GM12892 (cell line): ENCODE data around the gene TBC1D22A.

Experiments
- POLR2A ChIP-seq: IDR thresholded peaks from 2 replicates; pipeline ENCODE4 v1.6.1; 2011; ENCODE audit warnings: low read depth, low read length, control low read depth
- POLR2AphosphoS5 ChIP-seq: IDR thresholded peaks from 2 replicates; pipeline ENCODE4 v1.6.1; 2011; ENCODE audit warnings: low read depth, low read length, control low read depth

DNA sequence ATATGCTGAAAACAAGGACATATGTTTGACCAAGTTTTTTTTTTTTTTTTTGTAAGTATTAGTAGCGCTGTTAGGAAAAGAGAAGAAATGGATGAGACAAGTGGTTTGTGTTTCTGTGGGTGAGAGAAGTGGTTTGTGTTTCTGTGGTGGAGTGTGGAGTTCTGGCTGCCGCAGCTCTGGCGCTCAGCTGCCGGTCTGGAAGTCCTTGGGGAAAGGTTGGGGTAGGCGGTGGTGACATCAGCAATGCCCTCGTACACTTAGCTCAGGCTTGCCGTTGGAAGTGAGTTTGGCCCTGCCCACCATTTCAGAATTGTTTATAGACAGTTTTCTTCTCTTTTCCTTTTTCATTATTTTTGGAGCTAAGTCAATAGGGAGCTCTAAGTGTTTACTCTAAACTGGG, 116.6 kb downstream of the TBC1D22A start:
- no peak for TF ChIP-seq POLR2A
- TF ChIP-seq POLR2AphosphoS5 = no peak
